ENCODE measurements around the gene GAS2.

The GAS2 gene

DNA sequence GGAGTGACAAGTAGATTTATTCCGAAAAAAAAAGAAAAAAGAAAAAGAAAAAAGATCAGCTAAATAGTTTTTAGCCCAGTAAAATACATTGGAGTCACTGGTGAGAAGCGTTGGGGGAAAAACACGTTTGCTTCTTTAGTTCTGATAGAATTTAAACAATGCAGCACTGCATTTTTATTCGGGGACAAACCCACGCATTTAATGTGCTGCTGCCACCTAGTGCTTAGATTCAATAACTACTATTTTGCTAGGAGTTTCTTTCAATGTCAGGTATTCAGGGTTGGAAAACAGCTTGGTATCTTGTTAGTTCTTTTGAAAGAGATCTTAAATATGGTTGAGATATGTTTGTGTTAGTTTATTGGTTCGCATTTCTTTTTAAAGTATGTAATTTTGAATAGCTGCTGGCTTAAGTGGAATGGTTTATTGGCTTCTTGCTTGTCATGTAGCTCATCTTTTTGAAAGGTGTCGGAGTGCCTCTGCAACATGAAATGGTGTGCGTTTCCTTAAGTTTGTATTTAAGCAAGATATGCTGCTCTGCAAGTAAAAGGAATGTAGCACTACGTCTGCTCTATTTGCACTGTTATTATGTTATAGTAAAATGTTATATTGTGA is 121.2 kb downstream of the GAS2 start:
- no peak for DNase-seq (ENCODE audit: low read depth in 2 of 2)

GRCh38 chr11:22792497-22792896 is 126.1 kb downstream of the GAS2 start:
- DNase-seq (ENCODE audit: low read depth in 2 of 2), result no peak

DNA sequence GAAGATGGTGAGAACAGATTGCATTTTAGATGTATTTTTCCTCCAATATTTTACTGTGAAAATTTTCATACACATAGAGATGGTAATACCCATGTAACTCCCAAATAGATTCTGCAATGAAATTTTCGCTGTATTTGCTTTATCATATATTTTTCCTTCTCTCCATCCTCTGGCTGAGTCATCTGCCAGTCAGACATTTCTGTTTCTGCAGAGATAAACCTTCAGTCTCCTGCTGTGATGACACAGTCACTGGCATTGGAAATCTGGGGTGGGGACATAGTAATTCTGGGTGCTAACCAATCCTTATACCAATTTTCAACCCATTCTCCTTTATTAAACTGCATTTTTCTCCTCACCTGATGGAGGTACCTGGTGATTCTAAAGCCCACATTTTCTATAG is 129.5 kb downstream of the GAS2 start:
- no peak for DNase-seq (ENCODE audit: low read depth in 2 of 2)

DNA sequence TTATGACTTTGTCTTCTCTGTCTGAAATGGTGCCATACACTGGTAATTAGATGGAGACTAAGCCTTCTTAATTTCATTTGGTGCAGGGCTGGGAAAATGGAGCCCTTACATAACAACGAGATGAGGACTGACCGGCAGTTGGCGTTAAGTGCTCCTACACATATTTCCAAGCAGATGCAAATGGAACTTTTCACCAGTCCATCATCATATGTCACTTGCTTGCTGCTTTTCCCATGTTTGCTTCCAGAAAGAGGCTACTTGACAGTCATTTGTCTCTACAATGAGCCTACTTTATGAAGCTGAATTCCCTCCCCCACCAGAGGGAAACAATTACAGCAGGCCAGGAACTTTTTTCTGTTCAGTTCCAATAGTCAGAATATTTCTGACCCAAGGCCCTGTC is 130.6 kb downstream of the GAS2 start:
- no peak for DNase-seq (ENCODE audit: low read depth in 2 of 2)

DNA sequence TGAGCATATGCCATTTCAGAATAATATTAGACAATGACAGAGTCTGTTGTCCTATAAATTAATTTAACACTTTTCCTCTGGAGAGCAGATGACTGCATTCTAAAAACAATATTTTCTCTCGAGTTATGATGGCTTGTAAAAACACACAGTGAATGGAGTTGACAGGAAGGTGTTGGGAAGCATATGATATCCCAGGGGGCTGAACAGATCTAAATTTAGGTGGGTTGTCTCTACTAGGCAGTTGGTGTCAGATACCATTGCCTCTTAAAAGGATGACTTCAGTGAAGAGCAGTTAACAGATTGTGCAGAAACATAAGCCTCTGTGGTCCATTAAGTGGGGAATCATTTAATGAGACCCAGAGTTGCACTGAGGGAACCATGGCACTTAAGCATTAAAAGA is 132.5 kb downstream of the GAS2 start:
- no peak for DNase-seq (ENCODE audit: low read depth in 2 of 2)

GRCh38 chr11:22800482-22800881 is 134.1 kb downstream of the GAS2 start:
- no peak for DNase-seq (ENCODE audit: low read depth in 2 of 2)

DNA sequence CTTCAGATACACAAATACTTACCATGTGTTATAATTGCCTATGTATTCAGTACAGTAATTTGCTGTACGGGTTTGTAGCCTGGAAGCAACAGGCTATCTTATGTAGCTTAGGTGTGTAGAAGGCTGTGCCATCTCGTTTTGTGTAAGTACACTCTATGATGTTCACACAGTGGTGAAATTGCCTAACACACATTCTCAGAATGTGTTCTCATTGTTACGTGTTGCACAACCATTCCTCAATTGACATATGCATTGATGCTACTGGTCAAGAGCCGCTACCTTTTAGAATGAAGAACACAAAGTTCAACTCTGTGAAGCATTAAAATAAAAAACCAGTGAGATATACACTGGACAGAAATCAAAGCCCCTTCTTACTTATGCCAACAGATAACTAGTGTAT is 136.4 kb downstream of the GAS2 start:
- DNase-seq (ENCODE audit: low read depth in 2 of 2), result no peak

DNA sequence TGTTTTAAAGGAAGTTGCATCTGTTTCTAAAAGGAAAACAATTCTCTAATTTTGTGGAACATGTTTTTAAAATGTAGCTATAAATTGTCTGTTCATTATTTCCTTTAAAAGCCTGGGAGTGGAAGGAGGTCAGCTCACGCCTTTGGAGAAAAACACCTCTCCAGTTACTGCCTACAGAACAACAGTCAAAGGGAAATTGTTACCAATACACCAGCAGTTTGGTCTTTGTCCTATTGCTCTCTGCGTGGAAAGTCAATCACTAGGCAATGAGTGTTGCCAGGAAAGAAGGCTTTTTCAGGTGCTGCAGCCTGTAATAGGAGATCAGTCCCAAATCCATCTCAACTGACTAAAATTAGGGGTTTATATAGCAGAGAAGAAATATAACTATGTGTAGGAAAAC is 141.0 kb downstream of the GAS2 start:
- no peak for DNase-seq (ENCODE audit: low read depth in 2 of 2)

DNA sequence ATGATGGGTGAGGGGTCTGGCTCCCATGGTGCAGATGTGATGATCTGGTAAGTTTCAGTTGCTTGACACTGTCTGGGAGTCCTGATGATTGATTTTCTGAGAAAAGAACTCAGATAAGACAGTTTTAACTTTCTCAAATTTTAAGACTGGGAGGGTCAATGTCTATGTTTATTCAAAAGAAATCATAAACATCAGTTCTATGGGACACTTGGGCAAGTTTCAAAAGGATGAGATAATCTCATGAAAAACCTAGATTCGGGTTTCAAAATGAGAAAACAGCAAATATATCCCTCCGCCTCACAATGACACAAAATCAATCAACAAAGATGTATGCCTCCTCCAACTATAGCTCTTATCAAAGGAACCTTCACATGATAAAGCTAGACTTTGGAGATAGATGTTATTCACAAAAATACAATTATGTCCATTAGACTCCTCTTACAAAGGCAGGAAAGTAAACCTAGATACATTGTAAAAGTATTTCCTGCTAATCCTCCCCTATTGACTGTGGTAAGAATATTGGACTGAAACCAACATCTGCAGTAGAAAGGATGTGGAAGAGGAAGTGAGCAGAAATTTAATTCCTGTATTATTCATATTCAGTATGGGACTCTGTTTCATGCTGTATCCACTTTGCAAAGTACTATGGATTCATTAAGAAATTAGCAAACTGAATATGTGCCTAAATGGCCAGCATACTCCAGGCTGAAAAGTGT is 141.6 kb downstream of the GAS2 start:
- no peak for DNase-seq (ENCODE audit: low read depth in 2 of 2)

DNA sequence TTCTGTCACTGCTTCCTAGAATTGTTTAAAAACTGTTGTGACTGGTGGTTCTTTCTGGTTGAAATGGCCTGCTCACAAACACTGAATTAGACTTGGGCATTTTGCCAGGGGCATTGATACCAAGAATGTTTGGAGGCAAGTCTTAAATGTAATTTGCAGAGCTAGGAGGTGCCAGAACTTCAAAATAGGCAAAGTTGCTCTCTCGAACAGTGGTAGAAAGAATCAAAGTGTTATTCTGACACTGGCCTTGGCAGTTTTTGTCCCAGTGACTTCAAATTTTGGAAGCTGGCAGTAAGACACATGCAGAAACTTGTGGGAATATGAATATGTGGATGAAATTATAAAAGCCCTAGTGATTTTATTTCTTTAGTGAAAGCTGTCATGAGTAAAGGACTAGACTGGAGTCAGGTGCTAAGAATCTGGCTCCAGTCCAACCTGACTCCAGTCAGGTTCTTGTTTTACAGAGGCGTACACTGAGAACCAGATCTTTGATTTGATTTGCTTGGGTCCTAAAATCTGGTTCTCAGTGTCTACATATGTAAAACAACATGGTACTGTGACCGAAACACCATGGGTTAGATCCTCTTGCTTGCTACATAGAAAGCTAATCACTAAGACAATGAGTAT is 142.3 kb downstream of the GAS2 start:
- DNase-seq (ENCODE audit: low read depth in 2 of 2), result no peak

DNA sequence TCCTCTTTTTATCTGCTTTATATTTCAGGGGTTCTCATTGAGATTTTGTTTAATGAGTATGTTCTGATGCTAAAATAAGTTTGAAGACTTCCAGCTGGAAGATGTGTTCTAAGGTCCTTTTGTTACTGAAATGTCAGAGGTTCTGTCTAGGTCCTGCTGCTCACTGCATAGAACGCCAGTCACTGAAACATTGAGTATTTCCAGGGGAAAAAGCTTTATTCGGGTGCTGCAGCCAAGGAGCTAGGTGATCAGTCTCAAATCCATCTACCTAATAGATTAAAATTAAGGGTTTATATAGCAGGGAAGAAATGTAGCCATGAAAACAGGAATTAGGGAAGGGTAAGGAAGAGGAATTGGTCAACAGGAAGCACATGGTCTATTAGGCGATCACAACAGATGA is 143.5 kb downstream of the GAS2 start:
- no peak for DNase-seq (ENCODE audit: low read depth in 2 of 2)

DNA sequence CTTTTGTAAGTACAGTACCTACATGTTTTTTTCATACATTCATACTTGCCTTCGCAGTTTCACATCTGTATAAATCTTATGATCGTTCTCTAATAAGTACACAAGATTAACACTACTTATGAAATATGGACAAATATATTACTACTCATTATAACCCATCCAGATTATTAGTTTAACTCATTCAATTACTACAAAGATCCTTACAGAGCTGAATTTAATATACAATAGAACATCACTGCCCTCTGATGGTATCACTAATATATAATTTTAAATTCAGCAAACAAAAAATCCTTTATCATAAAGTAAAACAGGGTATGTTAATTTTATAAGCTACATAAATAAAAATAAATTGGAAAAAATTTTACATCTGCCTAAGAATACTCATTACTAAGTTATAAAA is 155.8 kb downstream of the GAS2 start:
- no peak for DNase-seq (ENCODE audit: low read depth in 2 of 2)

DNA sequence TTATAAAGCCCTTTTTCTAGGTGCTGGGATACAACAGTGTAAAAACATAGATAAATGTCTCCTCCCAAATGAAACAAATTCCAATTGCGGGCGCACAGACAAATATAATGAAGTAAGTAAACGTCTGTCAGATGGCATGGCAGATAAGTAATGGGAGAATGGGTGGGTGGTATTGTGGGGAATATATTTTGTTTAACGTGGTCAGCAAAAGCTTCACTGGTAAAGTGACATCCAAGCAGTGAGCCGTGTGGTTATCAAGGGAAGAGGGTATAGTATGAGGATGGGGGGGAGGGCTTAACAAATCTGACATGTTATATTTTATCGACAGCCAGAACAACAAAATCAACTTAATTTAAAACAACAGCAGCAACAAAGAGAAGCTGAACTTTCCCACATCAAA is 162.0 kb downstream of the GAS2 start:
- no peak for DNase-seq (ENCODE audit: low read depth in 2 of 2)

- peak; percentile 82 to 85 for DNase-seq (ENCODE audit: low read depth in 2 of 2)
Observed at GRCh38 chr11:22829231-22830081, 163.0 kb downstream of the GAS2 start, which contains the start of gene SVIP. SVIP (minus strand) TSS chr11:22829801; CDS start chr11:22829748, 53 bp downstream.

- no peak for DNase-seq (ENCODE audit: low read depth in 2 of 2)
Observed at GRCh38 chr11:22830082-22830414, 163.6 kb downstream of the GAS2 start.

DNA sequence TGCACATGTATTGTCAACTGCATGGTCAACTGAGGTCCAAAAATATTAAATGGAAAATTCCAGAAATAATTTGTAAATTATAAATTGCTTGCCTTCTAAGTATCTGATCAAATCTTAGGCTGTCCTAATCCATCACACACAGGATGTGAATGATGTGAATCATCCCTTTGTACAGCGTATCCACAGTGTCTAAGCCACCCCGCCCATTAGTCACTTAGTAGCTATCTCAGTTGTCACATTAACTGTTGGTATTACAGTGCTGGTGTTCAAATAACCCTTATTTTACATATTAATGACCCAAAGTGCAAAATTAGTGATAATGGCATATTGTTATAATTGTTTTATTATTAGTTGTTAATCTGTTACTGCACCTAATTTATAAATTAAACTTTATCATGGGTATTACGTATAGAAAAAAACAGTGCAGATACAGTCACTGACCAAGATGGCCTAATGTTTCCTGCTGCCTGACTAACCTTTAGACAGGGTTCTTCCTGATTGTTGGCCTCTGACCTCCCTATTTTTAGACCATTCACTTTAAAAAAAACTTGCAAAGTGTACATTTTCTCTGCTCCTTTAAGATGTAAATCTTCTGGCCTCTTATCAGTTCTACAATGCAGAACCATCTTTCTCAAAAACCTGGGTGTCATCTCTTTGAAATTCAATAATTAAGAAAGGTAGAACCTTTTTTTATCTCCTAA is 166.1 kb downstream of the GAS2 start:
- no peak for DNase-seq (ENCODE audit: low read depth in 2 of 2)

DNA sequence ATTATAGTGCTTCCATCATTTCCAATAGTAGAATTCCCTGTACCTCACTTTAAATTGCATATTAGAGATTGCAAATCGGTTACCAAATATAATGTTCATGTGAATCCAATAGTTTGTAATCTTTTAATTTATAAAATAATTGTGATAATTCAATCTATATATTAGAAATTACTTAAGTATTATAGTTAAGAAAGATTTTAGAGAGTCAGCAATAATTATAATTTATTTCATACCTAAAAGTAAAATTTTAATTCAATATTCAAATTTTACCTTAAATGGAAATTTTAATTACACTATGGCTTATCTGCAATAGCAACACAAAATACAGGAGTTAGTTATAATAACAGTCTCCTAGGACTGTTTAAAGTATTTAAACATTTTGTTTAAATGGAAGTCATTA is 180.3 kb downstream of the GAS2 start:
- no peak for DNase-seq (ENCODE audit: low read depth in 2 of 2)

GRCh38 chr11:22851477-22851876 is 185.1 kb downstream of the GAS2 start:
- no peak for DNase-seq (ENCODE audit: low read depth in 2 of 2)

- DNase-seq (ENCODE audit: low read depth in 2 of 2), result no peak
Observed at GRCh38 chr11:22859756-22860155, 193.3 kb downstream of the GAS2 start.

DNA sequence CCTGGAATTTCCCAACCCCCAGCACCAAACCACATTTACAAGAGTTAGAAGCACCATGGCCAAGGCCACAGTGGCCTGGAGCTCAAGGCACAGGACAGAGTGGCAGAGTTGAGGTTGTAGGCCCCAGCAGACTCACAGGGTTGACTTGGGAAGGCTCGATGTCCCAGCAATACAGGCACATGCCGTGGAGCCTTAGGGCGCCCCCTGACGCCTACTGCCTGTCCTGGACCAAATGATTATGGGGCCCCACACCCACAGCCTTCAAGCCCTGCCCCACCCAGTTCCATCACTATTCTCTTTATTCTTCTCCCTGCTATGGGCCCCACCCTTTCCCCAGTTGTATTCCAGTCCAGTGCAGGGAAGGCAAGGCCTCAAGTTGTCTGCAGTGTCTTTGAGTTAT is 193.8 kb downstream of the GAS2 start, which contains the start of gene CCDC179:
Gene CCDC179 (minus strand): TSS at position 234 of the 400 bp plus-strand sequence. CDS start 53 bp downstream, at position 181.
- no peak for DNase-seq (ENCODE audit: low read depth in 2 of 2)

Data from stimulated activated CD8-positive, alpha-beta memory T cell treated with anti-CD3 and anti-CD28 coated beads, Interleukin-15, amount 100 ng/mL, for 48 hours (primary cell).